ENCODE measurements around the gene AFTPH. TPM values are rescaled to one million over a fixed set of nuclear protein-coding genes. Genes with fewer than 3 reads are reported as not detected.

AFTPH gene
- polyA plus RNA-seq, 1 experiment: 22.0 TPM

GRCh38 chr2:64615192-64615763 lies 91.2 kb downstream of the AFTPH start:
- no peak for DNase-seq (ENCODE audit: low read depth, low spot score)
- Histone ChIP-seq H3K4me3 (ENCODE audit: low read depth, low read length) (no peak overlapping the region), H3K9me3 (ENCODE audit: control insufficient read depth, insufficient read depth, low read length) (no peaks in the 10 kb centered on the region), H3K27ac (ENCODE audit: low read depth, low read length) (no peak overlapping the region), H3K27me3 (ENCODE audit: control insufficient read depth, insufficient read depth, low read length) (peaks cover 48% of the 10 kb centered on the region)
- POLR2A ChIA-PET: interaction anchor here (0.5 to 1.1 kb wide), 2 partner anchors 16 to 19 kb away, joined by 4 read pairs; no protein-coding TSS in a partner anchor
- CTCF ChIA-PET: interaction anchor here (1.4 to 1.5 kb wide), 2 partner anchors 28 to 31 kb away, joined by 5 to 7 read pairs; no protein-coding TSS in a partner anchor
- no peak for TF ChIP-seq CTCF (IDR thresholded peaks at IDR 0.05; ENCODE audit: low read depth, low read length)

- TF ChIP-seq CTCF (IDR thresholded peaks at IDR 0.05; ENCODE audit: low read depth, low read length): no peak
- H3K4me3 ChIP-seq (ENCODE audit: low read depth, low read length): no peak overlapping the region
- peaks cover 43% of the 10 kb centered on the region for H3K27me3 ChIP-seq (ENCODE audit: control insufficient read depth, insufficient read depth, low read length)
- no peak overlapping the region for H3K27ac ChIP-seq (ENCODE audit: low read depth, low read length)
- no peak for DNase-seq (ENCODE audit: low read depth, low spot score)
- CTCF ChIA-PET: no interaction called here
- H3K9me3 ChIP-seq (ENCODE audit: control insufficient read depth, insufficient read depth, low read length): no peaks in the 10 kb centered on the region
- POLR2A ChIA-PET: no interaction called here
Observed at GRCh38 chr2:64615844-64616536, 91.9 kb downstream of the AFTPH start.

GRCh38 chr2:64617631-64618151 lies 93.6 kb downstream of the AFTPH start:
- POLR2A ChIA-PET: no interaction called here
- DNase-seq (ENCODE audit: low read depth, low spot score): no peak
- H3K27ac ChIP-seq (ENCODE audit: low read depth, low read length): no peak overlapping the region
- no peak for TF ChIP-seq CTCF (IDR thresholded peaks at IDR 0.05; ENCODE audit: low read depth, low read length)
- H3K9me3 ChIP-seq (ENCODE audit: control insufficient read depth, insufficient read depth, low read length): no peaks in the 10 kb centered on the region
- peaks cover 33% of the 10 kb centered on the region for H3K27me3 ChIP-seq (ENCODE audit: control insufficient read depth, insufficient read depth, low read length)
- CTCF ChIA-PET: interaction anchor here (1.0 to 1.9 kb wide), 4 partner anchors 8 to 29 kb away, joined by 3 to 9 read pairs (median 6); no protein-coding TSS in a partner anchor
- no peak overlapping the region for H3K4me3 ChIP-seq (ENCODE audit: low read depth, low read length)

GRCh38 chr2:64620661-64621060 lies 96.5 kb downstream of the AFTPH start:
- Histone ChIP-seq H3K27me3 (ENCODE audit: control insufficient read depth, insufficient read depth, low read length) (peaks cover 25% of the 10 kb centered on the region), H3K27ac (ENCODE audit: low read depth, low read length) (no peak overlapping the region), H3K9me3 (ENCODE audit: control insufficient read depth, insufficient read depth, low read length) (no peaks in the 10 kb centered on the region), H3K4me3 (ENCODE audit: low read depth, low read length) (no peak overlapping the region)
- no peak for TF ChIP-seq CTCF (IDR thresholded peaks at IDR 0.05; ENCODE audit: low read depth, low read length)
- ChIA-PET CTCF (interaction anchor here (1.0 kb wide), 1 partner anchor 26 kb away, joined by 4 read pairs; no protein-coding TSS in a partner anchor), POLR2A (no interaction called here)
- no peak for DNase-seq (ENCODE audit: low read depth, low spot score)
